Kidney (tissue), 14 donors: ENCODE results near the gene SLC6A11. TPM values are rescaled to one million over a fixed set of nuclear protein-coding genes. Genes with fewer than 3 reads are reported as not detected.

Experiments used
- DNase-seq, 5 donors: peaks; one replicate each; pipeline ENCODE4 v3.0.0-alpha.2; 2013 to 2020
- FAIRE-seq: peaks from 2 replicates; lab custom pipeline; 2012; peaks lifted over from hg19 to GRCh38; lab: Jason Lieb, UNC
- H3K27ac ChIP-seq, 2 donors: one replicate each; pipeline ENCODE4 v1.7.0; 2013; ENCODE audit warnings: low read depth in 2 of 2, low read length in 2 of 2, inconsistent platforms in 1 of 2
- H3K27me3 ChIP-seq: one replicate; pipeline ENCODE4 v1.7.1; 2013; ENCODE audit warnings: low read length, inconsistent platforms; ENCODE audit not compliant: control insufficient read depth, insufficient read depth
- H3K36me3 ChIP-seq, 3 donors: one replicate each; pipeline versions ENCODE4 v1.7.0 to v1.7.1; 2013; ENCODE audit warnings: low read length in 3 of 3, control low read depth in 1 of 3, inconsistent platforms in 1 of 3; ENCODE audit not compliant: insufficient read depth in 3 of 3, control insufficient read depth in 2 of 3
- H3K4me1 ChIP-seq, 3 donors: one replicate each; pipeline versions ENCODE4 v1.7.0 to v1.7.1; 2013; ENCODE audit warnings: low read length in 3 of 3, inconsistent platforms in 1 of 3, low read depth in 1 of 3; ENCODE audit not compliant: control insufficient read depth in 2 of 3, insufficient read depth in 2 of 3
- H3K4me3 ChIP-seq, 3 donors: one replicate each; pipeline versions ENCODE4 v1.7.0 to v1.8.1; 2013; ENCODE audit warnings: low read length in 3 of 3, control low read depth in 1 of 3, inconsistent platforms in 1 of 3
- H3K9ac ChIP-seq, 3 donors: one replicate each; pipeline versions ENCODE4 v1.7.0 to v1.7.1; 2013; ENCODE audit warnings: low read length in 3 of 3, control low read depth in 1 of 3, inconsistent platforms in 1 of 3
- H3K9me3 ChIP-seq, 3 donors: one replicate each; pipeline versions ENCODE4 v1.7.0 to v1.7.1; 2013; ENCODE audit warnings: low read length in 3 of 3, control low read depth in 1 of 3, inconsistent platforms in 1 of 3; ENCODE audit not compliant: control insufficient read depth in 2 of 3, insufficient read depth in 1 of 3
- CTCF ChIP-seq: IDR thresholded peaks from 3 replicates; pipeline ENCODE4 v1.5.1; 2012; ENCODE audit warnings: mild to moderate bottlenecking, moderate library complexity, borderline replicate concordance; ENCODE audit not compliant: insufficient read depth; ENCODE audit errors: extremely low read depth
- intact Hi-C: fragments of 100-400 bp; cut with DNase I; formaldehyde crosslinking; loops from one replicate; pipeline ENCODE4 v1.11.1; 2022
- polyA plus RNA-seq: library from polyadenylated mRNA; stranded (reverse); fragments of 350-450 nt; fragmentation: Illumina TruSeq; extraction: RNeasy Lipid Tissue Mini Kit (QIAGEN cat#74804); gene quantifications from one replicate; pipeline ENCODE4 v1.2.3, GENCODE V29; 2014; ENCODE audit warnings: low read depth, low replicate concordance; ENCODE audit not compliant: insufficient read depth
- total RNA-seq: library from RNA; stranded (reverse); fragmentation: NEBNext Ultra II Directional; extraction: Animal tissue kit (Norgen Biotek cat#: 25700); gene quantifications from one replicate; pipeline ENCODE4 v1.2.1, GENCODE V29; 2021
- donor health status: control.
- donor health status: control.
- donor health status: control.
- donor health status: control.
- donor health status: control.
- donor health status: DM: yes; HTN: yes; CAD: no.
- donor health status: Normal renal cell carcinoma (clear cell type).

Gene SLC6A11
- total and polyA plus RNA-seq, 2 donors from 2014 or later = 0.38 TPM; not detected in 1

GRCh38 chr3:10790713-10791112 is 25.3 kb upstream of the SLC6A11 start:
- Histone ChIP-seq H3K4me1 (no peaks in the 10 kb centered on the region), H3K9me3 (peaks cover 0 to 6% (median 0%) of the 10 kb centered on the region in 3 donors), H3K27me3 (no peaks in the 10 kb centered on the region), H3K4me3 (no peak overlapping the region), H3K9ac (no peak overlapping the region), H3K27ac (no peak overlapping the region), H3K36me3 (no peaks in the 10 kb centered on the region)
- no peak for TF ChIP-seq CTCF
- no peak for DNase-seq
- no peak for FAIRE-seq
- intact Hi-C loops = no loop called here

- H3K9ac ChIP-seq = no peak overlapping the region
- intact Hi-C loops = no loop called here
- H3K4me3 ChIP-seq = no peak overlapping the region
- H3K36me3 ChIP-seq = no peaks in the 10 kb centered on the region
- DNase-seq (no peak), FAIRE-seq (no peak)
- no peaks in the 10 kb centered on the region for H3K4me1 ChIP-seq
- no peaks in the 10 kb centered on the region for H3K27me3 ChIP-seq
- H3K27ac ChIP-seq = no peak overlapping the region
- TF ChIP-seq CTCF = no peak
- peaks cover 0 to 6% (median 0%) of the 10 kb centered on the region in 3 donors for H3K9me3 ChIP-seq
Observed at GRCh38 chr3:10792208-10792607, 23.8 kb upstream of the SLC6A11 start.

- H3K4me1 ChIP-seq = no peaks in the 10 kb centered on the region
- no peak overlapping the region for H3K4me3 ChIP-seq
- FAIRE-seq (no peak), DNase-seq (no peak)
- intact Hi-C loops = no loop called here
- no peaks in the 10 kb centered on the region for H3K9me3 ChIP-seq
- TF ChIP-seq CTCF = no peak
- no peaks in the 10 kb centered on the region for H3K36me3 ChIP-seq
- no peak overlapping the region for H3K9ac ChIP-seq
- H3K27ac ChIP-seq = no peak overlapping the region
- H3K27me3 ChIP-seq = no peaks in the 10 kb centered on the region
Observed at GRCh38 chr3:10798600-10799367, 17.2 kb upstream of the SLC6A11 start.
